WTC11 (cell line): ENCODE results near the gene MUSTN1. TPM values are rescaled to one million over a fixed set of nuclear protein-coding genes. Genes with fewer than 3 reads are reported as not detected.

Experiments
- ATAC-seq: fragments of 200-7000 bp; cut with Tn5 transposase; 2 replicates; pipeline ENCODE4 v1.10.0; 2021; ENCODE audit warnings: mild to moderate bottlenecking, moderate library complexity
- CTCF ChIA-PET: fragments of 300-600 bp; sonication (Branson Sonifier 250); formaldehyde crosslinking; loops from one replicate; lab custom pipeline; 2021; ENCODE audit warnings: antibody characterized with exemption; lab: Charles Lee
- POLR2A ChIA-PET: fragments of 350-600 bp; sonication (Branson Sonifier 250); formaldehyde crosslinking; loops from one replicate; lab custom pipeline; 2021; ENCODE audit warnings: antibody characterized with exemption; lab: Charles Lee
- DNase-seq: peaks from one replicate; pipeline ENCODE4 v3.0.0; 2021; ENCODE audit warnings: low spot score
- H3K27ac Mint-ChIP-seq: 2 replicates; pipeline ENCODE4 v1.8.0; 2021; ENCODE audit warnings: mixed read lengths
- H3K27me3 Mint-ChIP-seq: 2 replicates; pipeline ENCODE4 v1.8.0; 2021; ENCODE audit warnings: low read depth, mild to moderate bottlenecking, moderate library complexity, mixed read lengths
- H3K36me3 Mint-ChIP-seq: 2 replicates; pipeline ENCODE4 v1.8.0; 2021; ENCODE audit warnings: mixed read lengths
- H3K4me1 Mint-ChIP-seq: 2 replicates; pipeline ENCODE4 v1.8.0; 2022; ENCODE audit warnings: mixed read lengths
- H3K4me3 Mint-ChIP-seq: 2 replicates; pipeline ENCODE4 v1.8.0; 2021; ENCODE audit warnings: mild to moderate bottlenecking, moderate library complexity, mixed read lengths
- H3K9me3 Mint-ChIP-seq: 2 replicates; pipeline ENCODE4 v1.8.0; 2021; ENCODE audit warnings: mixed read lengths
- FOXK1 ChIP-seq: sonication (generic); formaldehyde crosslinking; IDR thresholded peaks from 2 replicates; pipeline ENCODE4 v1.8.0; 2022; ENCODE audit warnings: mild to moderate bottlenecking, moderate library complexity, missing genetic modification reagents
- GABPB1 ChIP-seq: sonication (generic); formaldehyde crosslinking; IDR thresholded peaks from 2 replicates; pipeline ENCODE4 v1.8.1; 2023; ENCODE audit warnings: mild to moderate bottlenecking, missing genetic modification reagents
- PRRX2 ChIP-seq: fragments of 250-450 bp; sonication (Bioruptor Pico); IDR thresholded peaks from 2 replicates; pipeline ENCODE4 v1.8.0; 2021; ENCODE audit warnings: mild to moderate bottlenecking
- SMAD4 ChIP-seq: sonication (generic); formaldehyde crosslinking; IDR thresholded peaks from 2 replicates; pipeline ENCODE4 v1.8.0; 2022; ENCODE audit warnings: mild to moderate bottlenecking, missing genetic modification reagents
- ZNF138 ChIP-seq: sonication (generic); formaldehyde crosslinking; conservative IDR thresholded peaks from 2 replicates; pipeline ENCODE4 v1.8.1; 2022; ENCODE audit warnings: mild to moderate bottlenecking, moderate library complexity, missing genetic modification reagents
- total RNA-seq: library from RNA; stranded (reverse); gene quantifications from 3 replicates; pipeline ENCODE4 v1.2.3, GENCODE V29; 2021
- TF ChIP-seq, protein P1 (sequence below): fragments of 200-600 bp; IDR thresholded peaks from 2 replicates; pipeline ENCODE4 v1.8.0; 2022; ENCODE audit warnings: antibody characterized with exemption
- TF ChIP-seq, protein P2 (sequence below): sonication (generic); formaldehyde crosslinking; IDR thresholded peaks from 2 replicates; pipeline ENCODE4 v1.8.1; 2022; ENCODE audit warnings: mild to moderate bottlenecking, moderate library complexity, missing genetic modification reagents
- TF ChIP-seq, protein P3 (sequence below): sonication (generic); formaldehyde crosslinking; IDR thresholded peaks from 2 replicates; pipeline ENCODE4 v1.8.1; 2022; ENCODE audit warnings: mild to moderate bottlenecking, missing genetic modification reagents, moderate library complexity, borderline replicate concordance
- TF ChIP-seq, protein P4 (sequence below): fragments of 250-450 bp; sonication (Bioruptor Pico); IDR thresholded peaks from 2 replicates; pipeline ENCODE4 v1.9.0; 2021; ENCODE audit warnings: mild to moderate bottlenecking
- TF ChIP-seq, protein P5 (sequence below): sonication (generic); formaldehyde crosslinking; IDR thresholded peaks from 2 replicates; pipeline ENCODE4 v1.8.0; 2022; ENCODE audit warnings: mild to moderate bottlenecking, missing genetic modification reagents
- TF ChIP-seq, protein P6 (sequence below): fragments of 250-450 bp; sonication (Bioruptor Pico); IDR thresholded peaks from 2 replicates; pipeline ENCODE4 v1.9.0; 2021; ENCODE audit warnings: moderate library complexity, mild to moderate bottlenecking, inconsistent platforms, borderline replicate concordance

Gene MUSTN1
- total RNA-seq, 1 experiment from 2014 or later, result 4.2 TPM

DNA sequence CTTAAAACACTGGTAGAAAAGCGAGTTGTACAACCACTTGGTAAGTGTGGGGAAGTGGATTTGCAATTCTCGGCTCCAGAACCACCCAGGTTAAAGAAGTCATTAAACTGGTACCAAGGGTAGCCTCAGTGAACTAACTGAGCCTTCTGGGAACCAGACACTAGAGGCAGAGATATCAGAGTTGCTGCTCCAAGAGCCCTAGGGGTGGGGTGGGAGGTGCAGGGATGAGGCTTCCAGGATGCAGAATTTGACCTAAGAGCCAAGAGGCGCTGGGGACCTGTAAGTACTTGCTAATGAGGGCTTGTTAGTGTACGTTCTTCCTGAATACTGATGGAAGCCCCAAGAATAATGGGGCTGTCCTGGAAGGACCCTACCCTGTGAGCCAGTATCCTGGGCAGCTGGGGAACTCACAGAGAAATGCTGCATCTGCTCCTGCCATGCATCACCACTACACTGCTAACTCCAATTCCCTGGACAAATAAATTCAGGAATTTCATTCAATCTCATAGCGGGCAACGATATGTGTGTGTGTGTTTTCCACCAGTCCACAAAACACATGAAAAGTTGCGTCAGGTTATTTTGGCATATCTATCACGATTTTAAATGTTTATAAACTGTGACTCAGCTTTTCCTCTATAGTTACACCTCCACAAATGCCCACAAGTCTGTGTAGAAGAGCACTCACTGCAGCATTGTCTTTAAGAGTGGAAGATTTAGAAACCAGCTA, 38.8 kb upstream of the MUSTN1 start:
- ATAC-seq, result peak; percentile 55; the same call in 1 of the 2 replicates
- ChIA-PET POLR2A (no interaction called here), CTCF (interaction anchor here (0.6 to 2.4 kb wide), 2 partner anchors 40 to 53 kb away, joined by 3 to 7 read pairs; no protein-coding TSS in a partner anchor)
- Mint-ChIP-seq H3K27me3 (no peaks in the 10 kb centered on the region), H3K27ac (0 out of 2 replicates have a peak overlapping the region, but pooled peaks have one; percentile 11), H3K4me3 (no peak overlapping the region), H3K36me3 (no peaks in the 10 kb centered on the region), H3K4me1 (peaks cover 27% of the 10 kb centered on the region), H3K9me3 (no peaks in the 10 kb centered on the region)
- DNase-seq, result no peak
- TF ChIP-seq, protein P1, sequence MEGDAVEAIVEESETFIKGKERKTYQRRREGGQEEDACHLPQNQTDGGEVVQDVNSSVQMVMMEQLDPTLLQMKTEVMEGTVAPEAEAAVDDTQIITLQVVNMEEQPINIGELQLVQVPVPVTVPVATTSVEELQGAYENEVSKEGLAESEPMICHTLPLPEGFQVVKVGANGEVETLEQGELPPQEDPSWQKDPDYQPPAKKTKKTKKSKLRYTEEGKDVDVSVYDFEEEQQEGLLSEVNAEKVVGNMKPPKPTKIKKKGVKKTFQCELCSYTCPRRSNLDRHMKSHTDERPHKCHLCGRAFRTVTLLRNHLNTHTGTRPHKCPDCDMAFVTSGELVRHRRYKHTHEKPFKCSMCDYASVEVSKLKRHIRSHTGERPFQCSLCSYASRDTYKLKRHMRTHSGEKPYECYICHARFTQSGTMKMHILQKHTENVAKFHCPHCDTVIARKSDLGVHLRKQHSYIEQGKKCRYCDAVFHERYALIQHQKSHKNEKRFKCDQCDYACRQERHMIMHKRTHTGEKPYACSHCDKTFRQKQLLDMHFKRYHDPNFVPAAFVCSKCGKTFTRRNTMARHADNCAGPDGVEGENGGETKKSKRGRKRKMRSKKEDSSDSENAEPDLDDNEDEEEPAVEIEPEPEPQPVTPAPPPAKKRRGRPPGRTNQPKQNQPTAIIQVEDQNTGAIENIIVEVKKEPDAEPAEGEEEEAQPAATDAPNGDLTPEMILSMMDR, result no peak
- TF ChIP-seq, protein P2, sequence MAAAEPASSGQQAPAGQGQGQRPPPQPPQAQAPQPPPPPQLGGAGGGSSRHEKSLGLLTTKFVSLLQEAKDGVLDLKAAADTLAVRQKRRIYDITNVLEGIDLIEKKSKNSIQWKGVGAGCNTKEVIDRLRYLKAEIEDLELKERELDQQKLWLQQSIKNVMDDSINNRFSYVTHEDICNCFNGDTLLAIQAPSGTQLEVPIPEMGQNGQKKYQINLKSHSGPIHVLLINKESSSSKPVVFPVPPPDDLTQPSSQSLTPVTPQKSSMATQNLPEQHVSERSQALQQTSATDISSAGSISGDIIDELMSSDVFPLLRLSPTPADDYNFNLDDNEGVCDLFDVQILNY, result no peak
- TF ChIP-seq FOXK1 (CRISPR knock-in tag), result no peak
- TF ChIP-seq, protein P3, sequence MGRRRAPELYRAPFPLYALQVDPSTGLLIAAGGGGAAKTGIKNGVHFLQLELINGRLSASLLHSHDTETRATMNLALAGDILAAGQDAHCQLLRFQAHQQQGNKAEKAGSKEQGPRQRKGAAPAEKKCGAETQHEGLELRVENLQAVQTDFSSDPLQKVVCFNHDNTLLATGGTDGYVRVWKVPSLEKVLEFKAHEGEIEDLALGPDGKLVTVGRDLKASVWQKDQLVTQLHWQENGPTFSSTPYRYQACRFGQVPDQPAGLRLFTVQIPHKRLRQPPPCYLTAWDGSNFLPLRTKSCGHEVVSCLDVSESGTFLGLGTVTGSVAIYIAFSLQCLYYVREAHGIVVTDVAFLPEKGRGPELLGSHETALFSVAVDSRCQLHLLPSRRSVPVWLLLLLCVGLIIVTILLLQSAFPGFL (CRISPR knock-in tag), result no peak
- TF ChIP-seq, protein P4, sequence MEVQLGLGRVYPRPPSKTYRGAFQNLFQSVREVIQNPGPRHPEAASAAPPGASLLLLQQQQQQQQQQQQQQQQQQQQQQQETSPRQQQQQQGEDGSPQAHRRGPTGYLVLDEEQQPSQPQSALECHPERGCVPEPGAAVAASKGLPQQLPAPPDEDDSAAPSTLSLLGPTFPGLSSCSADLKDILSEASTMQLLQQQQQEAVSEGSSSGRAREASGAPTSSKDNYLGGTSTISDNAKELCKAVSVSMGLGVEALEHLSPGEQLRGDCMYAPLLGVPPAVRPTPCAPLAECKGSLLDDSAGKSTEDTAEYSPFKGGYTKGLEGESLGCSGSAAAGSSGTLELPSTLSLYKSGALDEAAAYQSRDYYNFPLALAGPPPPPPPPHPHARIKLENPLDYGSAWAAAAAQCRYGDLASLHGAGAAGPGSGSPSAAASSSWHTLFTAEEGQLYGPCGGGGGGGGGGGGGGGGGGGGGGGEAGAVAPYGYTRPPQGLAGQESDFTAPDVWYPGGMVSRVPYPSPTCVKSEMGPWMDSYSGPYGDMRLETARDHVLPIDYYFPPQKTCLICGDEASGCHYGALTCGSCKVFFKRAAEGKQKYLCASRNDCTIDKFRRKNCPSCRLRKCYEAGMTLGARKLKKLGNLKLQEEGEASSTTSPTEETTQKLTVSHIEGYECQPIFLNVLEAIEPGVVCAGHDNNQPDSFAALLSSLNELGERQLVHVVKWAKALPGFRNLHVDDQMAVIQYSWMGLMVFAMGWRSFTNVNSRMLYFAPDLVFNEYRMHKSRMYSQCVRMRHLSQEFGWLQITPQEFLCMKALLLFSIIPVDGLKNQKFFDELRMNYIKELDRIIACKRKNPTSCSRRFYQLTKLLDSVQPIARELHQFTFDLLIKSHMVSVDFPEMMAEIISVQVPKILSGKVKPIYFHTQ, result no peak

DNA sequence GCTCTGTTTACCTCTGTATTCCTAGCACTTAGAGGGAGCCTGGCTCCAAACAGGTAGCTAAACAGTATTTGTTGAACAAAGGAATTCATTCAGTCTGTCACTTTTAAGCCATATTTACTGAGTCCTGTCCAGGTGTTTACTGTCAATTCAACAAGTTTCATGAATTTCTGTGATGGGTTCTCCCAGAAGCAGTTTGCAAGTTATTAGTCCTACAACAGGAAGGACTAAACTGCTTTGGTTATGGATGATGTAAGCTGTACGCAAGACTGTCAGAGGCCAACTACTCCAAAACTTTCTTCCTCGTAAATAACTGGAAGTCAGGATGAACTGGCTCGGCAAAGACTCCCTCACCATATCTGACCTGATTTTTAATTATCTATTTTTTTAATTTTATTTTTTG, 37.4 kb upstream of the MUSTN1 start:
- Mint-ChIP-seq H3K36me3 (no peaks in the 10 kb centered on the region), H3K4me1 (peaks cover 27% of the 10 kb centered on the region), H3K4me3 (no peak overlapping the region), H3K9me3 (no peaks in the 10 kb centered on the region), H3K27ac (no peak overlapping the region), H3K27me3 (no peaks in the 10 kb centered on the region)
- DNase-seq (no peak), ATAC-seq (no peak)
- peak; percentile 97 for TF ChIP-seq GABPB1 (CRISPR knock-in tag)
- no peak for TF ChIP-seq PRRX2 (CRISPR knock-in tag)
- CTCF ChIA-PET, result interaction anchor here (0.9 to 1.4 kb wide), 2 partner anchors 52 to 80 kb away, joined by 3 to 5 read pairs; no protein-coding TSS in a partner anchor
- POLR2A ChIA-PET, result no interaction called here

DNA sequence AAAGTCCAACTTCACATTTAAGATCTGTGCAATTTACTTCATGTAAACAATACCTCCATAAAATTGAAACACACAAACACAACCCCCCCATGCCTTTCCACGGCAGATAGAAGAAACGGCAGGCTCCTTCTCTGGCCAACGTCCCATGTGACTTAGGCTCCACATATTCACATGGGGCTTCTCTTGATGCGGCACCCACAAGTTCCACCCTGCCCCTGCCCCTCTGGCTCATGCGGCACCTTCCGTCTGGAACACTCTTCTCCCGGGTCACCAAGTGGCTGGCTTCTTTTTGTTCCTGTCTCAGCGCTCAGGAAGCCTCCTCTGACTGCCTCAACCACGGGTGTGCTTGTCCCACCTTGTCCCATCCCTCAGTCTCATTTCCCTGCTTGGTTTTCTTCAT, 36.9 kb upstream of the MUSTN1 start:
- Mint-ChIP-seq H3K27me3 (no peaks in the 10 kb centered on the region), H3K4me3 (no peak overlapping the region), H3K27ac (peak overlapping the region; percentile 17; the same call in 1 of the 2 replicates), H3K36me3 (no peaks in the 10 kb centered on the region), H3K4me1 (peaks cover 27% of the 10 kb centered on the region), H3K9me3 (no peaks in the 10 kb centered on the region)
- DNase-seq, result no peak
- TF ChIP-seq, protein P5, sequence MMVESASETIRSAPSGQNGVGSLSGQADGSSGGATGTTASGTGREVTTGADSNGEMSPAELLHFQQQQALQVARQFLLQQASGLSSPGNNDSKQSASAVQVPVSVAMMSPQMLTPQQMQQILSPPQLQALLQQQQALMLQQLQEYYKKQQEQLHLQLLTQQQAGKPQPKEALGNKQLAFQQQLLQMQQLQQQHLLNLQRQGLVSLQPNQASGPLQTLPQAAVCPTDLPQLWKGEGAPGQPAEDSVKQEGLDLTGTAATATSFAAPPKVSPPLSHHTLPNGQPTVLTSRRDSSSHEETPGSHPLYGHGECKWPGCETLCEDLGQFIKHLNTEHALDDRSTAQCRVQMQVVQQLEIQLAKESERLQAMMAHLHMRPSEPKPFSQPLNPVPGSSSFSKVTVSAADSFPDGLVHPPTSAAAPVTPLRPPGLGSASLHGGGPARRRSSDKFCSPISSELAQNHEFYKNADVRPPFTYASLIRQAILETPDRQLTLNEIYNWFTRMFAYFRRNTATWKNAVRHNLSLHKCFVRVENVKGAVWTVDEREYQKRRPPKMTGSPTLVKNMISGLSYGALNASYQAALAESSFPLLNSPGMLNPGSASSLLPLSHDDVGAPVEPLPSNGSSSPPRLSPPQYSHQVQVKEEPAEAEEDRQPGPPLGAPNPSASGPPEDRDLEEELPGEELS (CRISPR knock-in tag), result no peak
- no peak for TF ChIP-seq PRRX2 (CRISPR knock-in tag)
- no peak for TF ChIP-seq SMAD4 (CRISPR knock-in tag)
- TF ChIP-seq, protein P6, sequence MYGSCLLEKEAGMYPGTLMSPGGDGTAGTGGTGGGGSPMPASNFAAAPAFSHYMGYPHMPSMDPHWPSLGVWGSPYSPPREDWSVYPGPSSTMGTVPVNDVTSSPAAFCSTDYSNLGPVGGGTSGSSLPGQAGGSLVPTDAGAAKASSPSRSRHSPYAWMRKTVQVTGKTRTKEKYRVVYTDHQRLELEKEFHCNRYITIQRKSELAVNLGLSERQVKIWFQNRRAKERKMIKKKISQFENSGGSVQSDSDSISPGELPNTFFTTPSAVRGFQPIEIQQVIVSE, result no peak
- no peak for TF ChIP-seq ZNF138 (CRISPR knock-in tag)
- no peak for ATAC-seq
- CTCF ChIA-PET, result interaction anchor here (0.9 to 1.4 kb wide), 2 partner anchors 51 to 79 kb away, joined by 3 to 5 read pairs; no protein-coding TSS in a partner anchor
- POLR2A ChIA-PET, result no interaction called here
